NCI-H146 treated with DMSO at 0.1 percent for 48 hours (cell line): ENCODE results near the gene BZW2.
A peak's percentile ranks its signal among the peaks of the same experiment; 100 is the strongest.

Experiments used
- DNase-seq: peaks from one replicate; lab custom pipeline; 2025; ENCODE audit not compliant: unreplicated experiment; lab: John Stamatoyannopoulos, UW

BZW2 gene

GRCh38 chr7:16745645-16746044 is 99.7 kb downstream of the BZW2 start:
- DNase-seq = no peak

GRCh38 chr7:16747102-16747501 is 101.1 kb downstream of the BZW2 start:
- no peak for DNase-seq

GRCh38 chr7:16753102-16753931 is 107.3 kb downstream of the BZW2 start, which contains the start of gene TSPAN13:
Gene TSPAN13, plus strand, starts transcription at chr7:16753755. Its CDS starts 213 bp downstream, at chr7:16753968.
- DNase-seq = peak; percentile 96

GRCh38 chr7:16753932-16754855 is 108.2 kb downstream of the BZW2 start:
- peak; percentile 55 for DNase-seq

- DNase-seq = no peak
Observed at GRCh38 chr7:16754856-16755317, 108.9 kb downstream of the BZW2 start.

GRCh38 chr7:16755397-16755796 is 109.4 kb downstream of the BZW2 start:
- no peak for DNase-seq
